ENCODE results near the gene NELL1.

The NELL1 gene

DNA sequence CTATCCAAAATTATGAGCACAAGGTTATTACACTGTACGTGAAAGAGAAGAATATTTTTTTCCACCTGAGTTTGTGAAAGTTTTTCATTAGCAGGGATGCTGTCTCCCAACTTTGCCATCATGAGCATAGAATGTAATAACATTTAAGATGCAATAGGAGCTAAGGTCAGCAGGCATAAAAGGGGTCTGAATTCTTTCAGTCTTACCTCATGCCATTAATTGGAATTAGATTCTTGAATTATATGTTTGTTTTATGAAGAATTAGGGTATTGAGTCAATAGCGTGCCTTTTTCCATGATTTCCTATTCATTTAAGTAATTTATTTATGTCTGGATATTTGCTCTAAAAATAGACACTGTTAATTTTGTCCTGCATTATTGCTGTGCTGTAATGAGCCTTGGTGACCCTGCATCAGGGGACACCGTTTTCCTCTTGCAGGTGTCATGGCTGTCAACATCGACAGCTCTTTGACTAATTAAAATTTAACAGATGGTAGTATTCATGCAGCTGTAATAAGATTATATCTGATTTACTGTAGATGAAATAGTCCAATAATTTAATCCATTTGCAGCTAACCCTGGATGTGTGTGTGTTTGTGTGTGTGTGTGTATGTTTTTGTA lies 637.5 kb downstream of the NELL1 start:
- in situ Hi-C loops (cut with MboI; ENCODE audit: low sequenced_read_pairs): no loop called here

DNA sequence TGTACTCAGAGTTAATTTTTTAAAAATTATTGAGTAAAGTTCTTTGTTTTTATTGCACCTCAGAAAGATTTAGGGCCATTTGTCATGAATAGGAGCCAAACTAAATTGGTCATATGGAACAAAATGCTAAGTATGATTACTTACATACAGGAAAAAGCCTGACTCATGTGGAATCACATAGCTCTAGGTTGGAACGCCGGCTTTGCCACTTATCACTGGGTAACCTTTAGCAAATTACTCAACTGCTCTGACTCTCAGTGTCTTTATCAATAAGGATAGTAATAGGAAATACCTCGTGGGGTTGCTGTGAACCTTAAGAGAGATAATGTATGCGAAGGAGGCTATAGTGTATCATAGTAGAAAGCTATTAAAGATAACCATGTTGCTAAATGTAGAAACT lies 638.5 kb downstream of the NELL1 start:
- in situ Hi-C loops (cut with MboI; ENCODE audit: low sequenced_read_pairs): no loop called here

DNA sequence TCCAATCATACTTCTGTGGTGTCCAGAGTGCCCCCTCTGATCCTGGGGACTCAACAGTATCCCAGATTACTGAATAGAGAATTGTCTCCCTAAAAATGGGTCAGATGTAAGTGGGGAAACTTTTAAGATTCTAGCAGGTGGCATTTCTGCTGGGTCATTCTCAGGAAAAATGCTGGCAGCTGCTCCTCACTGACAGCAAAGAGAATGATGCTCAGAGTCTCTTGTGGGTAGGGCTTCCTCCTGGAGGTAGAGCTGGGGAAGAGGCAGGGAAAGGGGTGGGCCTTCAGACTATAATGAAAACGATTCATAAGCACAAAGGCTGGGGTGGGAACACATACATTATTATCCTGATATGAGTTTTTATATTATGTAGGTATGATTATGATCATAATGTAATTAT lies 647.2 kb downstream of the NELL1 start:
- in situ Hi-C loops (cut with MboI; ENCODE audit: low sequenced_read_pairs): no loop called here

DNA sequence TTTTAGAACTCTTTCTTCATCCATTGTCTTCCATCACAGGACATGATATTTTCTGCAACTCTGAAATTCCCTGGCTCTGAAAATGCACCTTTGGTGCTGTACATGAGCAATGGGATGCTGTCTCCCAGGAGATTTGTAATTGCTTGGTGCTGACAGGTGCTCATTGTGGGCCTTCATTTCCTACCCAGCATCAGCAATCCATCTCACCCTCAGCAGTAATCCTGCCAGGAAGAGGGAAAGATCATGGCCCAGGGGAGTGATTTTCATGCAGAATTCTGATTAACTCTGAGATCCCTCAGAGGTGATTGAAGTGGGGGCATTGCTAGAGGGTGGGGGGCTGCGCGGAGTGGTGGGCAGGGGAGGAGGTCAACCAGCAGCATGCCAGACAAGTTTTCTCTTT lies 651.7 kb downstream of the NELL1 start:
- in situ Hi-C loops (cut with MboI; ENCODE audit: low sequenced_read_pairs): no loop called here

DNA sequence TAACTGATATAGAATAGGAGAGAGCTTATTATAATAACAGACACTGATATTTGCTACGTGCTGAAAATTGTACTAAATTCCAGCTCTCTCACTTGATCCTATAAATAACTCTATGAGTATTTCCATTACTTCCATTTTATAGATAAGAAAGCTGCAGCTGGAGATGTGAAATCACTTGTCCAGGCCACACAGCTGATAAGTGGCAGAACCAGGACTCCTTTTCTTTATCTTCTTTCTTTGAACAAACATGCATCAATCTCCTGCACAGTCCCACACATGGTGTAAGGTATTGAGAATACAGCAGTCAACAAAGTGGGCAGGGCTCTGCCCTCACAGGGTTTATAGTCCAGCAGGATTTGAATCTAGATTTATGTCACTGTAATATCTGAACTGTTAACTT lies 652.1 kb downstream of the NELL1 start:
- in situ Hi-C loops (cut with MboI; ENCODE audit: low sequenced_read_pairs): no loop called here

DNA sequence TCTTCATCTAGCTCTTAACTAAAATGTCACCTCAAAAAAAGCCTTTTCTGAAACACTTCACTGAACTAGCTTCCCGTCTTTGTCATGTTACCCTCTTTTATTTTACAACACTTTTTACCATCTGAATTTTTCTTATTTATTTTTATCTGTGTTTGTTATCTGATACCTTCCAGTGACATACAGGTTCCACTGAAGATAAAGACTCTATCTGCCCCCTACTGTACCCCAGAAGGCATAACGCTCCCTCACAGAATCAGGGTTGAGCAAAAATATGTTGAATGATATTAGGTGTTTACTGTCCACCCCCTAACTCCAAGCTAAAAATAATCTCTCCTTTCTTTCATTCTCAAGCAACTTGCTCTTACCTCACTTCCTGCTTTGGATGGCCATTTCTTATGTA lies 654.2 kb downstream of the NELL1 start:
- in situ Hi-C loops (cut with MboI; ENCODE audit: low sequenced_read_pairs): no loop called here

DNA sequence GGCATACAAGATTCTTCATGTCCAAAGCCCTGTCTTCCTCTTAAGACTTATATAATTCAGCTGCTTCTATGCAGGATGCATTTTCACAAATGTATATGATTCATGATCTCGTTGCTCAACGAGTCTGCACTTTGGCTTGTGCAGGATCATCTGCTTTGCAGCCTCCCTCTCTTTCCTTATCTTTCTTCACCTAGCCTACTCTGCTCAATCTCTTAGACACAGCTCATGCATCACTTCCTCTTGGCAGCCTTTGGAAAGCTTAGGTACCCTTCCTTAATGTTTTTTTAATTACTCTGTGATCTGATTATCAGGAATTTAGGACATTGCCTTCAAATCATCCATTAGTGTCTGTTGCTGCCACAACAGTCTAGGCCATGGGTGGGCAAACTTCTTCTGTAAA lies 673.8 kb downstream of the NELL1 start:
- in situ Hi-C loops (cut with MboI; ENCODE audit: low sequenced_read_pairs): no loop called here

DNA sequence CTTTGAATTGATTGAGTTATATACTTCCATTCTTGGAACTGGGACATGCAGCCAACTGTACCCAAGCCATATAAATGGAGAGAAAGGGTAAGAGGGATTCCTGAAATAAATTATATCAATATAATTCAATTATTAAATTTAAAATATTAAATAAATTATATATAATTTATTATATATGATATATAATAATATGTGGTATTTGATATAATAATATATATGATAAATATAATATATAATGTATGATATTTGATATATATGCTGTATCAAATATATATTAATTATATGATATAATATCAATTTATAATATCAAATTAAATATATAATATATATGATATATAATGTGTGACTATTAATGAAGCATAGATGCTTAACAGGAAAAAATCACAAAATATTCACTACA lies 677.0 kb downstream of the NELL1 start:
- in situ Hi-C loops (cut with MboI; ENCODE audit: low sequenced_read_pairs): no loop called here

DNA sequence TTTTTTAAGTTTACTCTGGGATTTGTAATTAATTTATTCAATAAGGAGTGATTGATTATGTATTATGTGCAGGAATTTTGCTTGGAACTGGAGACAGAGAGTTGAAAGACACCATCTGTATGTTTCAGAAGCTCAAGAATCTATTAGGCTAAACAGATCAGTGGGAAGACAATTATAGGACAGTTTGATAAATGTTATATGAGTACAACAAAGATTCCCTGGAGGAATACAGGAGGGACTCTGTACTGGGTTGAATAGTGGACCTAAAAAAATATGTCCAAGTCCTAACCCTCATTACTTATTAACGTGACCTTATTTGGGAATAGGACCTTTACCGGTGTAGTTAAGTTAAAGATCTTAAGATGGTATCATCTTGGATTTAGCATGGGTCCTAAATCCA lies 681.2 kb downstream of the NELL1 start:
- in situ Hi-C loops (cut with MboI; ENCODE audit: low sequenced_read_pairs): no loop called here

DNA sequence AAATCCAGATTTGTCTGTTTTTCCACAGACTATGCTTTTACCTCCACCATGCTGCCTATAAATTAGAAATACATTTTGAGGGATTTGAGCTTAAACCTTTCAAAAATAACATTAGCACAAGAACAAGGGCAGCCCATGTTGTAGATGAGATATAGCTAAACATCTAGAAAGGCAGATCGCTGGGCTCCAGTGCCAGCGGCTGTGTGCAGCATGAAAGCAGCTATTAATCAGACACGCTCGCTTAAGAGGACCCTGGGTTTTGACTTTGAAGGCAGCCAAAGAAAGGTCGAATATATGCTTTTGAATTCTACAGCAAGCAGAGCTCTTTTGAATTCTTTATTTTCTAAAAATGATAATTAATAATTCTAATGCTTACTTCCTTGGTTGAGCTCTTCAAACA lies 684.0 kb downstream of the NELL1 start:
- in situ Hi-C loops (cut with MboI; ENCODE audit: low sequenced_read_pairs): no loop called here

DNA sequence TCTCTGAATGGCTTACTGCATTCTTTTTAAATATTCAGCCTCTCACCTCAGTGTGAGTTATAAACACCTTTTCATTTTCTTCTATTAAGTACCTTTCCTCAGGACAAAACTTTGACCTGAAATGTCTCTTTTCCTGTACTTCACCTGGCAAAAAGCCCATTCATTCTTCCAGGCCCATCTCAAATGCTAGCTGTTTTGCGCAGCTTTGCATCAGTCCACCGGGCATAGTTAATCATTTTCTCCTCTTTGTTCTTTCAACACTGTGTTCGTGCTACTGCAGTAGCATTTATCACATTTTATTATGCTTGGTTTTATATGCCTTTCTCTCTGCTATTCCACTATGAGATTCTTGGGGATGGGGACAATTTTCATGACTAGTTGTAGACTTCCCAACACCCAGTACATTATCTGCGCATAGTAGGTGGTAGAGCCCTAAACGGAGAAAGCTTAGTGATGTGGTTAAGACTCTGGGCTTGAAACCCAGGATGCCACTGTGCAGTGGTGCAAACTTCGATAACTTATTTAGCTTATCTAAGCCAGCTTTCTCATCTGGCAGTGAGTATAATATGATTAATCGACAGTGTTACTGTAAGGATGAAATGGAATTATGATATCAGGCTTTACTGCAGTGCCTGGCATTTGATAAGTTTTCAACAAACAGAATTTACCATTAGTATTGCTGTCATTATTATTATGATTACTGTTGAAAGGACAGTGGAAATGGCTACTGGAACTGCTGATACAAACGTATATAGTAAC lies 695.7 kb downstream of the NELL1 start:
- in situ Hi-C loops (cut with MboI; ENCODE audit: low sequenced_read_pairs): no loop called here

DNA sequence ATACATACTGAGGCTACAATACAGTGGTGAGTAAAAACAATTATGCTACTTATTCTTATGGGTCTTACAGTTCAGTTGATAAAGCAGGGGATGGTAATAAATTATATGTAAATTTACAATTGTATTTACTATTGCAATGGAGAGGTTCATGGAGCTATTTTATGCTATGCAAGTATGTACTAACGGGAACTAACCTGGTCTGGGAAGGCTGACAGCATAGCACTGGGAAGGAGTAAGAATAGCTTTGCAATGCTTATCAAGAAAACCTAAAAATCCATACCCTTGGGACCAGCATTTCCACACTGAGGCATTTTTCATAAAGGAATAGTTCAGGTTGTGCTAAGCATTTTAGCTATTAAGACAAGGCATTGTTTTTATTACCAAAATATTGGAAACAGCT lies 700.6 kb downstream of the NELL1 start:
- in situ Hi-C loops (cut with MboI; ENCODE audit: low sequenced_read_pairs): no loop called here

DNA sequence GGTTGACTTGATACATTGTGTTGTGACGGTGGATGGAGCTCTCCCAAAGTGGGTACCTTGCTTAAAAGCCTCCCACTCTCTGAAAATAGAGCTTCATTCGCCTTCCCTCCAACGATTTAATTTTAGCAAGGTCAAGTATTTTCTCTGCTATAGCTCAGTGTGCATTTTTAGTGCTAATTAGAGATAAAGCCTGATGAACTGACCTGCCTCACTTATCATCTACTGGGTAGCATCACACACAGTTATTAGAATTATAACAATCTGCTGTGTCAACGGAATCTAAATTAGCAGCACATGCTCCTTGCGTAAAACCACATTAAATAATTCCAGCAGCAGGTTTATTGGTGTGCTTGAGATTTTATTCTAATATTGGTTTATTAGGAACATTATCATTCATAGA lies 701.7 kb downstream of the NELL1 start:
- in situ Hi-C loops (cut with MboI; ENCODE audit: low sequenced_read_pairs): no loop called here

DNA sequence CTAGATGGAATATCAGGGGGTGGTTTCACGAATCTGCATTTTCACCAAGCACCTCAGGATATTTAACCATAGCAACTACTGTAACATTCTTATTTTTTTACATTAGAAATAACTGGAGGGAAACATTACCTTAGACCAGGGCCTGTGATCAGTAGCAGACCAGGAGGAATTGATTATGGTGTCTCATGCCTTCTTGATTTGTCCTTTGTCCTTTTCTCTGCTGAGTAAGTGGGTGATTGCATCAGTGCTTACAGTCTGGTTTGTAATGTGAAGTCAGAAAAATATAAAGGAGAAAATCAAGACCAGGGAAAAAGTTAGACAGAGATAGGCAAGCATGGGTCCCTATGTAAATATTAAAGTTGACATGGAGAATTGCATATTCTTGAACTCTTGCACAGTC lies 703.3 kb downstream of the NELL1 start:
- in situ Hi-C loops (cut with MboI; ENCODE audit: low sequenced_read_pairs): no loop called here

DNA sequence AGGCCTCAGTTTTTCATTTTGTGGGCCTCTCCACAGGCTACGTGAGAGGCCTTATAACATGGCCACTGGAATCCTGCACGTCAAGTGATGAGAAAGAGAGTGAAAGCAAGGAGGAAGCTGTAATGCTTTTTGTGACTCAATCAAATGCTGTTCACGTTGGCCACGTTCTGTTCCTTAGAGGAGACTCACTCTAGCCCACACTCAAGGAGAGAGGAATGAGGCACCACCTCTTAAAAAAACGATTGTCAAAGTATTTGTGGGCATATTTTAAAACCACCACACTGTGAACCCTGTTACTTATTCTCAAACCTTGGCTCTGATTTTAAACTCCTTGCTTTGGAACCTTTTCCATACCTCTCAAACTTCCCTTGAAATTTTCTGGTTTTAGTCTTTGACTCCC lies 705.0 kb downstream of the NELL1 start:
- in situ Hi-C loops (cut with MboI; ENCODE audit: low sequenced_read_pairs): no loop called here

DNA sequence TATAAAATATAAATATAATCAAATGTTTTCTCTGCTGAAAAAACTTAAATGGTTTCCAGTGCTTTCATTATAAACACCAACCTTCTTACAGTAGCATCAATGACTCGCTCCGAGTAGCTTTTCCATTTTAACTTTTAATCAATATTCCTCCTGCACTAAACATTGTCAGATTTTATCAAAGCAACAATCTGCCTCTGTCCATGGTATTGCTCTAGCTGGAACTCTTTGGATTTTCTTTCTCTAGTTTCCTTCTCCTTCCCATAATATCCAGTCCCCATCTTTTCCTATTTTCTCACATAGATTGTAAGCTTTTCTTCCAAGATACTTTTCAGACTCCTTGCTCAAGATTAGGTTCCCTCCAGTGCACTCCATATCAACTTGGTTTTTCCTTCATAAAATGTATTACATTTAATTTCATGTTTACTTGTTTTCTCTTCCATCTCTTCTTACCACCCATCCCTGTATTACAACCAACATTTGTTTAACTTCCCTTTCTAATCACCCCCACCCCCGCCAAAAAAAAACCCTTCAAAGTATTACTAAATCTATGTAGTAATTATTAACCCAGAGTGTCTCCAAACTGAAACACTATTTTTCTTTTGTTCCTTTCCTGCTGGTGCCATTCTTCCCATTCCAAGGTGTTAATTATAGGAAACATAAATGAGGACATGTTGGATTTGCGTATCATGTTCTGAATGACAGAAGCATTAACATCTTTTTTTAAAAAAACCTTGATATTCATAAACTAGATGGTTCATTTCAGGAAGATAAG lies 716.5 kb downstream of the NELL1 start:
- in situ Hi-C loops (cut with MboI; ENCODE audit: low sequenced_read_pairs): no loop called here

DNA sequence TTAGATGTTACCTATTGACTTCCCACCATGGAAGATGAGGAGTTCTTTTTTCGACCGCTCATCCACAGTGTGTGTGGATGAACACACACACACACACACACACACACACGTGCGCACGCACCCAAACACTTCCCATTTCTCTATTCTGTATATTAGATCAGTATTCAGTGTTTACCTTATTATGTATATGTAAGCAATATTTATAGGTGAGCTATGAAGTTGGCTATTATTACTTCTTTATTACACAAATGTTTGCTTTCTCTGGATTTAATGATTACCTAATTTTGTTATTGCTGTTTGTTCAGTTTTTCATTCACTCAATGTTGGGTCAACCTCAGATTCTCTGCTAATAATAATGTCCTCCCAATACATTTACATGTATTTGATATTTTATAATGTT lies 721.0 kb downstream of the NELL1 start:
- in situ Hi-C loops (cut with MboI; ENCODE audit: low sequenced_read_pairs): no loop called here

DNA sequence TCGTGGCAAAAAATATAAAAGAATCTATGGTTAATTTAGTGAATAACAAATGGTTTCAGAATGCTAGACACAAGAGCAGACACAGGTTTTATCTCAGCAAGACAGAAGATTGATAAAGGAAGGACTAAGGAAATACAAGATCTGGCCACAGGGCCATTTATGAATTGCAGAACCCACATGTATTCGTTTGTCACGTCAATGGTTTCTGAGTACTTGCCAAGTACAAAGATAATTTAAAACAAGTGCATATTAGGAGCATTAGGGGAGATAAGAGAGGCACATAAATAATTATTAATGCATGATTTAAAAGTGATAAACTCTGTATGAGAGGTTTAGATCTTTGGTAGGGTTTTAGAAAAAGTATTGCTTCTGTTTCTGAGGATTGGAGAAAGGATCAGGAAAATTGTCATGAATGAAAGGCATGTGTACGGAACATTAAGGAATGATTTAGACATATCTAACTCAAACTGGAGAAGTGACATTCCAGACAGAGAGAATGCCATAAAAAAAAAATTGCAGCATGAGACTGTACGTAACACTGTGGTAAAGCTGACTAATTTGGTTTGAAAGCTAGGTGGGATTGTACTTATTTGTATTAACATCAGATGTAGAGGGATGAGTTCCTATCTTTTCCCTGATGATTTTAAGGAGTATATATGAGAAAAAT lies 727.1 kb downstream of the NELL1 start:
- in situ Hi-C loops (cut with MboI; ENCODE audit: low sequenced_read_pairs): no loop called here

DNA sequence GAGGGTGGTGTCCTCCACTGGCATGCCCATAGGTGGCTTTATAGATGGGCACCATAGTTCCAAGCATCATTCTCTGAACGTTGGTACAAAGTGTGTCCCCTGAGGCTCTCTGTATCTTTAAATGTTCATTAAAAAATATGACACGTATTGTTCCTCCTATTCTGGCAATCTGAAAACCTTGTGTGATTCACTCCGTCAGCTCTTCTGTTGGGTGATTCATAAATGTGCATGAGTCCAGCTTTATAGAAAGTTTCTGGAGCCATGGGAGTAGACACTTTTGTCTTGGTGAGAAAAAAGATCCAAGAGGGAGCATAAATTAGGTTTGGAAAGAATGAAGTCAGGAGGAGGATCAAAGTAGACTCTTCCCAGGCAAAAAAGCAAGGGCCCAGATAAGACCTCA lies 728.8 kb downstream of the NELL1 start:
- in situ Hi-C loops (cut with MboI; ENCODE audit: low sequenced_read_pairs): no loop called here

DNA sequence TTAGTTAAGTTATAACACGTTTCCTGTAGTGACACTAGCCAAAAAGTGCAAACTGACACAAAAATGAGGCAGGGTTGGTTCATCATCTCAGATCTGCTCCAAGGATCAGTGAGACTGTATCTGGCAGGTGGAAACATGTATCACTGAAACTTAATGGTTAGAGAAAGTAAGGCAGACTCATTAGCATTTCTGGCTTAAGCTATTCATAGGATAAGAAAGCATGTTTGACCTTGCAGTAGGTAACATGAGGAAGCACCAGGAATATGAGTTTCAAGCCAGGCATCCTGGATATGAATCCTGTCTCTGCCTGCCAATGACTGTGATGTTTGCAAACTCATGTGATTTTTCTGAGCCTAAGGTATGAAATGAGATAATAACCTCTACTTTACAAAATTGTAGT lies 732.1 kb downstream of the NELL1 start:
- in situ Hi-C loops (cut with MboI; ENCODE audit: low sequenced_read_pairs): no loop called here

DNA sequence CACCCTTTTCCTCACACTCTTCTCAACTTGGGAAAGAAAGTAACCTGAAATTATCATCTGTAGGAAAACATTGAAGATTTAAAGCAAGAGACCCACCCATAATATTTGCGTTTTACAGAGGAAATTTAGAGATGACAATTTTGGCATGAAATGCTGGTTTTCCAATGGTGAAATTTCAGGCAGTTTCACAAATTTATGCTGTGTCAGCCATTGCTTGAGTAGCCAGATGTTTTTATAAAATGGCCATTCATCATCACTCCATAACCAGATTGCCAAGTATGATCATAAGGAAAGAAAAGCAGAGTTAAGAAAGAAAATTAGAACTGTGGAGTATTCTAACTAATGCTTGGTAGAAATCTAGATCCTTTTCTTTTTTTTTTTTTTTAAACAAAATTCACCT lies 732.9 kb downstream of the NELL1 start:
- in situ Hi-C loops (cut with MboI; ENCODE audit: low sequenced_read_pairs): no loop called here

DNA sequence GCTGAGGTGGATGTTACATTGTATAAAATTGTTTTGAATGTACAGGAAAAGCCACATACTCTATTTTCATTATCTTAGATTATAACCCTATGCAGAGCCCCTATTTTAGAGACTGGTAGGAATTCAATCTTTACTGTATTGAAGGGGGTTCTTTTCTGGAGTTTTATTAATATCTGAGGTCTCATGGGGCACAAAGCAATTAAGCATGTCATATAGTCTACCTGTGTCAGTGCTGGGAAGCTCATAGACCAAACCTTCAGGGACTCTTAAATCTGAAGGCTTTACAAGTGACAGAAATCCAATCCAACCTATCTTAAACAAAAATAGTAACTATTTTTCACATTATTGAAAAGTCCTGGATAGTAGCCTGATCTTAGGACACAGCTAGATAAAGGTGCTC lies 733.7 kb downstream of the NELL1 start:
- in situ Hi-C loops (cut with MboI; ENCODE audit: low sequenced_read_pairs): no loop called here

Measured in hTERT RPE-1 (cell line).